M059J (cell line): ENCODE results near the gene CPNE2. TPM values are rescaled to one million over a fixed set of nuclear protein-coding genes. Genes with fewer than 3 reads are reported as not detected.
"Not testable (repeated sequence)": the region's sequence is repeated elsewhere in the genome, so short reads cannot be mapped to it uniquely, and the experiment has no call there.

Experiments
- DNase-seq: peaks from one replicate; pipeline ENCODE4 v3.0.0-alpha.2; 2012; ENCODE audit warnings: low read depth
- total RNA-seq: library from RNA; depleted of rRNA; stranded (reverse); fragments of >200 nt; shearing (Covaris generic); gene quantifications from 2 replicates; pipeline ENCODE4 v1.2.3, GENCODE V29; 2014; rRNA removed

CPNE2 gene
- total RNA-seq, result 27.5 and 34.3 TPM in 2 replicates

DNA sequence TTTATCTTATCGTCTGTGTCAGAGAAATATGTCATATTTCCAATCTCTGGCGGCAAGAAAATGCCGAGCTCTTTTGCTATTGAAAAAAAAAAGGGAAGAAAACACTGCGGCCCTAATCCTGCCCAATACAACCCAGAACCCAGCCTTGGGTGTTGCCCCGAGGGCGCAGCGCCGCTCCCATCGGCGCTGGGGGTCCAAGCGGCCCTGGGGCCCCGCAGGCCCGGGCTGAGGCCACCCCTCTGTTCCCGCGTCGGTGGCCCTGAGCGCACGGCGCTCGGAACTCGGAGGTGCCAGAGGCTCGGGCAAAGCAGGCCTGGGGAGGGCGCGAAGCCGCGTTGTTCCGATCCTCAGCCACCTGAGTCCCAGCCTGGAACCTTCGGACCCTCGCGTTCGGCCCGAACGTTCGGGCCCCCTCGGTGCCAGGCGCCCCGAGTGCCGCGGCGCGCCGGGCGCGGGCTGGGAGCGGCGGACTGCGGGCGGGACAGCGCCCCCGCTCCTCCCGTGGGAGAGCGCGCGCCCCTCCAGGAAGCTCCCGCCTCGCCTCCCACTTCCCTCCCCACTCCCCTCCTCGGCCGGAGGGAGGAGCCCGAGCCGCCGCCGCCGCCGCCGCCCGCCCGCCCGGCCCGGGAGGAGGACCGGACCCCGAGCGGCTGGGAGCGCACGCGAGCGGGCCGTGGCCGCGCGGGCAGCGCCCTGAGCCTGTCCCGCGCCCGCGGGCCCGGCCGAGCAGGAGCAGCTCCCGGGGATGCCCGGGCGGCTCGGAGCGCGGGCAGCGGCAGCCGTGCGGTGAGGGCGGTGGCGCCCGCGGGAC is at the start of gene CPNE2:
Gene CPNE2 (plus strand): TSS at position 609 of the 811 bp plus-strand sequence. CDS start 18,160 bp downstream, outside the sequence.
- peak; percentile 54 for DNase-seq

DNA sequence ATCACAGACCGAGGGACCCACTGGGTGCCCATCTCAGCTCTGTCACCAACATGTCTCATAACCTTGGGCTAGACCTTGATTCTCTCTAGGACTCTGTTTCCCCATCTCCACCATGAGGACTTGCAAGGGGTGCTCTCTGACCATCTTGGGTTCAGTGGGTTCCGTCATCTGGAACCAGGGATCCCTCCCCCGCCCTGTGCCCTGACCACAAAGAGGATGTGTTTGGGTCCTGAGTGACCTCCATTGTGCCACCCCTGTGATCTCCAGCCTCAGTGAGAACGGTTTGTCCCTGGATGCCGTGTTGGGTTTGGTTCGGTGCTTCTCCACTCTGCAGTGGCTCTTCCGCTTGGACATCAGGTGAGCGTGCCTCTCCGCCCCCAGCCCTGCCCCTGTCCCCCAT is 49.1 kb upstream of the CPNE2 start:
- no peak for DNase-seq

- no peak for DNase-seq
Observed at GRCh38 chr16:57044931-57045693, 47.3 kb upstream of the CPNE2 start.

- no peak for DNase-seq
Observed at GRCh38 chr16:57045694-57046381, 46.5 kb upstream of the CPNE2 start.

DNA sequence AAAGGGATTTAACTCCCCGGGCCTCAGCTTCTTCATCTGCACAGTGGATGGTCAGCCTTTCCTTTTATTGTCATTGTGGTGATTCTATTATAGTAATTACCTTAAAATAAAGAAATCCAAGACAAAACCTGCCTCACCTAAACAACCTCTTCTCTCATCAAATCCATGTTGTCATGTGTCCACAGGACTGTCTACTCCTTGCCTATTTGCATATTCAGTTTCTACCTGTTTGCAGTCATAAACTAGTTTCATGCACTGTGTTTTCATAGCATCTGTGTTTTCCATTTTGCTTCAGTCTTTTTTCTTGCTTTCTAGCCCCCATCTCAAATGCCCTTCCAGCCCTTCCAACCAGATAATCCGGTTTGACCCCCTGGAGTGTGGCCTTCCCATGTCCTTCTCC is 44.3 kb upstream of the CPNE2 start:
- no peak for DNase-seq

DNA sequence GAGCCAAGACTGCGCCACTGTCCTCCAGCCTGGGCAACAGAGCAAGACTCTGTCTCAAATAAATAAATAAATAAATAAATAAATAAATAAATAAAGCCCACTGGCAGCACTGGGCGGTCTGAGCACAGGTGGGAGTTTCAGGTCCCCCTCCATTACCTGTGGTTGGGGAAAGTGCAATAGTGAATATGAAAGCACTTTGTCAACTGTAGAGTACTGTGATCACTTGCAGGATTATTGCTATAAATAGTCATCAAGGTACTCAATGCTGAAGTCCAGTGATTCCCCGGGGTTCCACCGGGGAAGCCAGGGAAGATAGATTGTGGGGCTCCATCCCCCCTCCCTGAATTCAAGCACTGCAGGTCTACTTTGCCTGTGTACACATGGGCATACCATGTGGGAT is 42.7 kb upstream of the CPNE2 start:
- DNase-seq, result no peak

- no peak for DNase-seq
Observed at GRCh38 chr16:57051696-57052228, 40.6 kb upstream of the CPNE2 start.

DNA sequence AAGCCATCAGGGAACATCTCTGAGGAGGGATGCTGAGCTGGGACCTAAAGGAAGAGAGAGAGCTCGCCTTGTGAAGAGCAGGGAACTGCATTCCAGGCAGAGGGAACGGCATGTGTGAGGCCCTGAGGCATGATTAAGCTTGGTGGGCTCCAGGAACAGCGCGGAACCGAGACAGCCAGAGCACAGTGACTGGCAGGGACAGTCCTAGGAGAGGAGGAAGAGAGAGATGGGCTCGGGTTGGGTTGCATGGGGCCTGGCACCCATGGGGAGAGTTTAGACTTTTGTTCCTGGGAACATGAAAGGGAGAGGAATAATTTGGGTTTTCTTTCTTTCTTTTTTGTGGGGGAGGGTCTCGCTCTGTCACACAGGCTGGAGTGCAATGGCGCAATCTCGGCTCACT is 39.2 kb upstream of the CPNE2 start:
- DNase-seq, result no peak

GRCh38 chr16:57054338-57054737 is 38.0 kb upstream of the CPNE2 start:
- DNase-seq, result no peak

- DNase-seq, result no peak
Observed at GRCh38 chr16:57054771-57055170, 37.6 kb upstream of the CPNE2 start.

DNA sequence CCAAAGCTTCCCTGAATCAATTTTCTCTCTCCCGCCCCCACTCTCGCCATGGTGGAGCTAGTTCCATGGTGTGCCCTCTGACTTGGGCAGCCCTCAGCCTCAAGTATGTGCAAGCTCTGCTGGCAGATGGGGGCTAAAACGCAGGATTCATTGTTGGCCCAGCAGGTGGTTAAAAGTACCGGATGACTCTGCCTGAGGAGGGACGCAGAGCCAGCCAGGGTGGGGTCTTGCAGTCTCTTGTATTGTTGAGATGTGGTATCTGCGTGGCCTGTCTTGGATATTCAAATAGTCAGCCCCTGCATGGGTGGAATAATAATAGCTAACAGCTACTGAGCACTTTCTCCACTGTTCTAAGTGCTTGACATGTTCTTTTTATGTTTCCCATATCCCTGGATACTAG is 36.7 kb upstream of the CPNE2 start:
- no peak for DNase-seq

DNA sequence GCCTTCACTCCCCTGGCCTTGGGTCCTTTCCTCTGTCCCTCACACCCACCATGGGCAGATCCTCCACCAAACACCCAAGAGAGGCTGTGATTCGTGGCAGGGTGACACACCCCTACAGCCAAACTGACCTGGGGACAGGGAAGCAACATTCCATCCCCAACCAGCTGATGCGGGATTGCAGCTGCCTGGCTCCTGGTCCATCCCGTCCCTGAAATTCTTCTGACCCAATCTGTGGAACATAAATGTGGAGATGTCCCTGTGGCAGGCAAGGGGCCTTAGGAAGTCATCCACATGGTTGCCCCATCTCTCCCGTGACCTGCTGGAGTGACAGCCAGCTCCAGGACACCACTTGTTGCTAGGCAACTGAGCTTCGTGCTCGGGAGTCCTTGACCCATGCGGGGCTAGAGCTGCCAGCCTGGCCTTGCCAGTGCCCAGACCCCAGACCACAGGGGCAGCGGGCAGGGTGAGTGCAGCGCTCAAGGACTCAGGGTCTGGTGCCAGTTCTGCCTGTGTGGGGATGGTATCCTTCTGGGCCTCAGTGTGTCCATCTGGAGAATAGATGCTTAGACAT is 34.0 kb upstream of the CPNE2 start:
- DNase-seq, result no peak

- no peak for DNase-seq
Observed at GRCh38 chr16:57060323-57061083, 31.9 kb upstream of the CPNE2 start.

DNA sequence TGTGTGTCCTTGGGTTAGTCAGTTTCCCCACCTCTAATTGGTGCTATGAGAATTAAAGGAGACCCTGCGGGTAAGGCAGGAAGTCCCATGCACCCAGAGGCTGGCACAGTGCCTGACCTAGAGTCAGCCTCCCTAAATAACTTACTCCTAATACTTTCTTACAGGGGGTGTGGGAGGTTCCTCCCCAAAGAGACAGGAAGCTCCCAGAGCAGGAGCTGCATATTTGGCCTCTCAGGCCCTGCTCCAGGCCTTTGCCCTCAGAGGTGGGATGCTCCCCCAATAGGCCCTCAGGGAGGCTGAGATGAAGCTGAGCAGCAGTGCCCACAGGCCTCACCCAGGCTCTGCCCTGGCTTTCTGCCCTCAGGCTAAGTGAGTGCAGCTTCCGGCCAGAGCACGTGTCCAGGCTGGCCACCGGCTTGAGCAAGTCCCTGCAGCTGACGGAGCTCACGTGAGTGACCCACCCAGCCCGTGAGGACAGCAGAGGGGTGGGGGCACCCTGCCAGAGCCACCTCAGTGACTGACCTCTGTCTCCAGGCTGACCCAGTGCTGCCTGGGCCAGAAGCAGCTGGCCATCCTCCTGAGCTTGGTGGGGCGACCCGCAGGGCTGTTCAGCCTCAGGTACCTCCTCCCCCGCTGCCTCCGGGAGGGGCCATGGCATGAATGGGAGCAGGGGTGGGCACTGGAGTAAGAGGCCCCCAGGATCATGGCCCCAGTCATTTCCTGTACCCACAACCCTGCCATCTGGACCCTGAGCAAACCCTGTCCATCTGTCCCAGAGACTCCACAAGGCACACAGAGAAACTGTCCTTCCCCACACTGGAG is 31.1 kb upstream of the CPNE2 start:
- DNase-seq, result peak; percentile 92

DNA sequence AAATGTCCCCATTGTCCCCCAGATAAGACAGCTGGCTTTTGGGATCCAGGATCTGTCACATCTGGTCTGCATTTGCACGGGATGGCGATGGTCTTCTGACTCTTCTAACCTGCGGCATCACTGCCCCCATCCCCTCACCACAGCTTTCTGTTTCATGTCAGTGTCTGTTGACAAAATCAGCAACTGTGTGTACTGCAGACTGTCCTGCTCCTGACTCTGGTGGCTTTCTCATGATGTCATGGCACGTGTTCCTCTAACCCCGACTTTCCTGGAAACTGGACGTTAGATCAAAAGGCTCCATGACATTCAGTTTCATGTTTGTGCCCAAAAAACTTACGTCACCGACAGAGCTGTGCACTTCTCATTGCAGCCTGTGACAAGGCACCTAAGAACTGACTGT is 30.1 kb upstream of the CPNE2 start:
- DNase-seq, result no peak

GRCh38 chr16:57063189-57063588 is 29.2 kb upstream of the CPNE2 start:
- not testable (repeated sequence) for DNase-seq

- no peak for DNase-seq
Observed at GRCh38 chr16:57064995-57065394, 27.4 kb upstream of the CPNE2 start.

- no peak for DNase-seq
Observed at GRCh38 chr16:57066625-57067024, 25.8 kb upstream of the CPNE2 start.

- DNase-seq, result no peak
Observed at GRCh38 chr16:57067347-57067746, 25.0 kb upstream of the CPNE2 start.

GRCh38 chr16:57069053-57069452 is 23.3 kb upstream of the CPNE2 start:
- DNase-seq, result no peak
